ENCODE data around the gene NPL.
A peak's percentile ranks its signal among the peaks of the same experiment; 100 is the strongest.

NPL gene

GRCh38 chr1:182826892-182827291, 37.3 kb downstream of the NPL start:
- no peaks in the 10 kb centered on the region for H3K27me3 ChIP-seq (ENCODE audit: control insufficient read depth, insufficient read depth, low read length)

GRCh38 chr1:182829285-182829932, 39.8 kb downstream of the NPL start:
- Histone ChIP-seq H3K36me3 (ENCODE audit: control insufficient read depth, insufficient read depth, low read length) (no peaks in the 10 kb centered on the region), H3K4me3 (ENCODE audit: low read depth, low read length) (no peak overlapping the region), H3K9me3 (ENCODE audit: control insufficient read depth, insufficient read depth, low read depth, low read length) (no peaks in the 10 kb centered on the region), H3K9ac (ENCODE audit: low read length) (no peak overlapping the region), H3K27me3 (ENCODE audit: control insufficient read depth, insufficient read depth, low read length) (no peaks in the 10 kb centered on the region), H3K4me1 (ENCODE audit: control insufficient read depth, insufficient read depth, low read length) (no peaks in the 10 kb centered on the region), H3K27ac (ENCODE audit: low read depth, low read length) (no peak overlapping the region)

More at GRCh38 chr1:182826892-182827291, 37.3 kb downstream of the NPL start:
- no peaks in the 10 kb centered on the region for H3K4me1 ChIP-seq (ENCODE audit: control insufficient read depth, insufficient read depth, low read length)
- H3K27ac ChIP-seq (ENCODE audit: low read depth, low read length) = no peak overlapping the region
- H3K36me3 ChIP-seq (ENCODE audit: control insufficient read depth, insufficient read depth, low read length) = no peaks in the 10 kb centered on the region
- H3K9me3 ChIP-seq (ENCODE audit: control insufficient read depth, insufficient read depth, low read depth, low read length) = no peaks in the 10 kb centered on the region
- no peak overlapping the region for H3K4me3 ChIP-seq (ENCODE audit: low read depth, low read length)
- H3K9ac ChIP-seq (ENCODE audit: low read length) = no peak overlapping the region

- H3K9me3 ChIP-seq (ENCODE audit: control insufficient read depth, insufficient read depth, low read depth, low read length) = no peaks in the 10 kb centered on the region
- no peaks in the 10 kb centered on the region for H3K27me3 ChIP-seq (ENCODE audit: control insufficient read depth, insufficient read depth, low read length)
- no peak overlapping the region for H3K27ac ChIP-seq (ENCODE audit: low read depth, low read length)
- H3K4me1 ChIP-seq (ENCODE audit: control insufficient read depth, insufficient read depth, low read length) = no peaks in the 10 kb centered on the region
- H3K36me3 ChIP-seq (ENCODE audit: control insufficient read depth, insufficient read depth, low read length) = no peaks in the 10 kb centered on the region
- H3K4me3 ChIP-seq (ENCODE audit: low read depth, low read length) = no peak overlapping the region
- no peak overlapping the region for H3K9ac ChIP-seq (ENCODE audit: low read length)
Measured at GRCh38 chr1:182833271-182833670, 43.7 kb downstream of the NPL start.

- Histone ChIP-seq H3K27ac (ENCODE audit: low read depth, low read length) (no peak overlapping the region), H3K4me3 (ENCODE audit: low read depth, low read length) (no peak overlapping the region), H3K9ac (ENCODE audit: low read length) (no peak overlapping the region), H3K4me1 (ENCODE audit: control insufficient read depth, insufficient read depth, low read length) (no peaks in the 10 kb centered on the region), H3K27me3 (ENCODE audit: control insufficient read depth, insufficient read depth, low read length) (no peaks in the 10 kb centered on the region), H3K36me3 (ENCODE audit: control insufficient read depth, insufficient read depth, low read length) (no peaks in the 10 kb centered on the region), H3K9me3 (ENCODE audit: control insufficient read depth, insufficient read depth, low read depth, low read length) (no peaks in the 10 kb centered on the region)
Measured at GRCh38 chr1:182834326-182834725, 44.8 kb downstream of the NPL start.

GRCh38 chr1:182835806-182836205, 46.2 kb downstream of the NPL start:
- Histone ChIP-seq H3K4me3 (ENCODE audit: low read depth, low read length) (no peak overlapping the region), H3K9ac (ENCODE audit: low read length) (no peak overlapping the region), H3K4me1 (ENCODE audit: control insufficient read depth, insufficient read depth, low read length) (no peaks in the 10 kb centered on the region), H3K36me3 (ENCODE audit: control insufficient read depth, insufficient read depth, low read length) (peaks cover 4% of the 10 kb centered on the region), H3K27me3 (ENCODE audit: control insufficient read depth, insufficient read depth, low read length) (no peaks in the 10 kb centered on the region), H3K27ac (ENCODE audit: low read depth, low read length) (no peak overlapping the region), H3K9me3 (ENCODE audit: control insufficient read depth, insufficient read depth, low read depth, low read length) (no peaks in the 10 kb centered on the region)

- H3K36me3 ChIP-seq (ENCODE audit: control insufficient read depth, insufficient read depth, low read length) = peaks cover 34% of the 10 kb centered on the region
- peak within 1 kb of the TSS; percentile 94 for H3K9ac ChIP-seq (ENCODE audit: low read length)
- H3K4me3 ChIP-seq (ENCODE audit: low read depth, low read length) = peak within 1 kb of the TSS; percentile 90
- H3K9me3 ChIP-seq (ENCODE audit: control insufficient read depth, insufficient read depth, low read depth, low read length) = no peaks in the 10 kb centered on the region
- no peaks in the 10 kb centered on the region for H3K27me3 ChIP-seq (ENCODE audit: control insufficient read depth, insufficient read depth, low read length)
- H3K27ac ChIP-seq (ENCODE audit: low read depth, low read length) = peak within 1 kb of the TSS; percentile 98
- no peaks in the 10 kb centered on the region for H3K4me1 ChIP-seq (ENCODE audit: control insufficient read depth, insufficient read depth, low read length)
Measured at GRCh38 chr1:182839209-182840066, 49.9 kb downstream of the NPL start, which contains the start of gene DHX9. Gene DHX9 (plus strand): TSS chr1:182839347. CDS start chr1:182842567, 3,220 bp downstream.

- Histone ChIP-seq H3K4me1 (ENCODE audit: control insufficient read depth, insufficient read depth, low read length) (peaks cover 2% of the 10 kb centered on the region; the same call in 1 of the 2 replicates), H3K27ac (ENCODE audit: low read depth, low read length) (no peak overlapping the region), H3K9ac (ENCODE audit: low read length) (peak overlapping the region; percentile 37), H3K4me3 (ENCODE audit: low read depth, low read length) (peak overlapping the region; percentile 90), H3K36me3 (ENCODE audit: control insufficient read depth, insufficient read depth, low read length) (peaks cover 55% of the 10 kb centered on the region), H3K9me3 (ENCODE audit: control insufficient read depth, insufficient read depth, low read depth, low read length) (no peaks in the 10 kb centered on the region), H3K27me3 (ENCODE audit: control insufficient read depth, insufficient read depth, low read length) (no peaks in the 10 kb centered on the region)
Measured at GRCh38 chr1:182841368-182841988, 51.9 kb downstream of the NPL start.

- Histone ChIP-seq H3K9ac (ENCODE audit: low read length) (no peak overlapping the region), H3K9me3 (ENCODE audit: control insufficient read depth, insufficient read depth, low read depth, low read length) (no peaks in the 10 kb centered on the region)
Measured at GRCh38 chr1:182842265-182842664, 52.7 kb downstream of the NPL start.

GRCh38 chr1:182845379-182845778, 55.8 kb downstream of the NPL start:
- Histone ChIP-seq H3K9me3 (ENCODE audit: control insufficient read depth, insufficient read depth, low read depth, low read length) (no peaks in the 10 kb centered on the region), H3K4me3 (ENCODE audit: low read depth, low read length) (no peak overlapping the region), H3K36me3 (ENCODE audit: control insufficient read depth, insufficient read depth, low read length) (peaks cover 94% of the 10 kb centered on the region), H3K9ac (ENCODE audit: low read length) (no peak overlapping the region), H3K27me3 (ENCODE audit: control insufficient read depth, insufficient read depth, low read length) (no peaks in the 10 kb centered on the region), H3K27ac (ENCODE audit: low read depth, low read length) (no peak overlapping the region), H3K4me1 (ENCODE audit: control insufficient read depth, insufficient read depth, low read length) (peaks cover 2% of the 10 kb centered on the region; the same call in 1 of the 2 replicates)

More at GRCh38 chr1:182842265-182842664, 52.7 kb downstream of the NPL start:
- H3K27me3 ChIP-seq (ENCODE audit: control insufficient read depth, insufficient read depth, low read length) = no peaks in the 10 kb centered on the region
- H3K4me3 ChIP-seq (ENCODE audit: low read depth, low read length) = peak overlapping the region; percentile 90; the same call in 1 of the 2 replicates
- peaks cover 63% of the 10 kb centered on the region for H3K36me3 ChIP-seq (ENCODE audit: control insufficient read depth, insufficient read depth, low read length)
- H3K4me1 ChIP-seq (ENCODE audit: control insufficient read depth, insufficient read depth, low read length) = peaks cover 2% of the 10 kb centered on the region; the same call in 1 of the 2 replicates
- H3K27ac ChIP-seq (ENCODE audit: low read depth, low read length) = no peak overlapping the region

- Histone ChIP-seq H3K27me3 (ENCODE audit: control insufficient read depth, insufficient read depth, low read length) (no peaks in the 10 kb centered on the region), H3K9me3 (ENCODE audit: control insufficient read depth, insufficient read depth, low read depth, low read length) (no peaks in the 10 kb centered on the region), H3K4me3 (ENCODE audit: low read depth, low read length) (no peak overlapping the region), H3K9ac (ENCODE audit: low read length) (no peak overlapping the region), H3K4me1 (ENCODE audit: control insufficient read depth, insufficient read depth, low read length) (peaks cover 2% of the 10 kb centered on the region; the same call in 1 of the 2 replicates), H3K36me3 (ENCODE audit: control insufficient read depth, insufficient read depth, low read length) (peaks cover 95% of the 10 kb centered on the region), H3K27ac (ENCODE audit: low read depth, low read length) (no peak overlapping the region)
Measured at GRCh38 chr1:182845894-182846293, 56.3 kb downstream of the NPL start.

Data from HUES6 (cell line).